Rectal smooth muscle tissue (tissue), 1 donor: ENCODE data around the gene ZFHX3.
"Not testable (repeated sequence)": the region's sequence is repeated elsewhere in the genome, so short reads cannot be mapped to it uniquely, and the experiment has no call there.

Experiments
- H3K27ac ChIP-seq: one replicate; pipeline ENCODE4 v1.7.0; 2013; ENCODE audit warnings: low read depth, low read length, inconsistent platforms
- H3K27me3 ChIP-seq: one replicate; pipeline ENCODE4 v1.7.0; 2013; ENCODE audit warnings: low read length; ENCODE audit not compliant: control insufficient read depth, insufficient read depth
- H3K36me3 ChIP-seq: one replicate; pipeline ENCODE4 v1.7.0; 2013; ENCODE audit warnings: low read length; ENCODE audit not compliant: control insufficient read depth, insufficient read depth
- H3K4me1 ChIP-seq: one replicate; pipeline ENCODE4 v1.7.0; 2013; ENCODE audit warnings: low read length; ENCODE audit not compliant: control insufficient read depth, insufficient read depth
- H3K4me3 ChIP-seq: one replicate; pipeline ENCODE4 v1.7.0; 2013; ENCODE audit warnings: low read length
- H3K9ac ChIP-seq: one replicate; pipeline ENCODE4 v1.7.0; 2013; ENCODE audit warnings: low read length

The ZFHX3 gene

GRCh38 chr16:73018821-73019456 is 29.0 kb downstream of the ZFHX3 start:
- Histone ChIP-seq H3K4me3 (no peak overlapping the region), H3K27ac (no peak overlapping the region), H3K27me3 (no peaks in the 10 kb centered on the region), H3K36me3 (no peaks in the 10 kb centered on the region), H3K9ac (no peak overlapping the region), H3K4me1 (peaks cover 8% of the 10 kb centered on the region)

- Histone ChIP-seq H3K27me3 (no peaks in the 10 kb centered on the region), H3K9ac (no peak overlapping the region), H3K4me1 (peaks cover 8% of the 10 kb centered on the region), H3K4me3 (no peak overlapping the region), H3K27ac (no peak overlapping the region), H3K36me3 (no peaks in the 10 kb centered on the region)
Observed at GRCh38 chr16:73017321-73017720, 30.6 kb downstream of the ZFHX3 start.

- Histone ChIP-seq H3K36me3 (no peaks in the 10 kb centered on the region), H3K4me1 (peaks cover 8% of the 10 kb centered on the region), H3K9ac (no peak overlapping the region), H3K4me3 (no peak overlapping the region), H3K27ac (no peak overlapping the region), H3K27me3 (no peaks in the 10 kb centered on the region)
Observed at GRCh38 chr16:73016488-73016830, 31.5 kb downstream of the ZFHX3 start.

- H3K4me3 ChIP-seq = no peak overlapping the region
- no peaks in the 10 kb centered on the region for H3K36me3 ChIP-seq
- no peak overlapping the region for H3K27ac ChIP-seq
- H3K4me1 ChIP-seq = peaks cover 8% of the 10 kb centered on the region
- no peak overlapping the region for H3K9ac ChIP-seq
- no peaks in the 10 kb centered on the region for H3K27me3 ChIP-seq
Observed at GRCh38 chr16:73015612-73016487, 32.1 kb downstream of the ZFHX3 start.

GRCh38 chr16:73014768-73015167 is 33.2 kb downstream of the ZFHX3 start:
- Histone ChIP-seq H3K9ac (no peak overlapping the region), H3K36me3 (no peaks in the 10 kb centered on the region), H3K27ac (no peak overlapping the region), H3K4me1 (peaks cover 8% of the 10 kb centered on the region), H3K4me3 (no peak overlapping the region), H3K27me3 (no peaks in the 10 kb centered on the region)

GRCh38 chr16:73013974-73014373 is 34.0 kb downstream of the ZFHX3 start:
- Histone ChIP-seq H3K36me3 (no peaks in the 10 kb centered on the region), H3K4me1 (peaks cover 2% of the 10 kb centered on the region), H3K9ac (no peak overlapping the region), H3K27ac (no peak overlapping the region), H3K4me3 (no peak overlapping the region), H3K27me3 (no peaks in the 10 kb centered on the region)

- Histone ChIP-seq H3K27ac (no peak overlapping the region), H3K27me3 (no peaks in the 10 kb centered on the region), H3K4me1 (peaks cover 2% of the 10 kb centered on the region)
Observed at GRCh38 chr16:73012341-73012740, 35.6 kb downstream of the ZFHX3 start.

GRCh38 chr16:73011926-73012325 is 36.0 kb downstream of the ZFHX3 start:
- Histone ChIP-seq H3K9ac (no peak overlapping the region), H3K4me1 (peaks cover 2% of the 10 kb centered on the region), H3K27me3 (no peaks in the 10 kb centered on the region), H3K27ac (no peak overlapping the region), H3K36me3 (no peaks in the 10 kb centered on the region), H3K4me3 (no peak overlapping the region)

More at GRCh38 chr16:73012341-73012740, 35.6 kb downstream of the ZFHX3 start:
- Histone ChIP-seq H3K36me3 (no peaks in the 10 kb centered on the region), H3K4me3 (no peak overlapping the region), H3K9ac (no peak overlapping the region)

- Histone ChIP-seq H3K4me3 (no peak overlapping the region), H3K36me3 (no peaks in the 10 kb centered on the region), H3K4me1 (no peaks in the 10 kb centered on the region), H3K27ac (no peak overlapping the region), H3K9ac (no peak overlapping the region), H3K27me3 (no peaks in the 10 kb centered on the region)
Observed at GRCh38 chr16:73010150-73010676, 37.7 kb downstream of the ZFHX3 start.

GRCh38 chr16:73009710-73010109 is 38.2 kb downstream of the ZFHX3 start:
- H3K4me1 ChIP-seq, H3K27ac ChIP-seq, H3K4me3 ChIP-seq, H3K9ac ChIP-seq, H3K36me3 ChIP-seq, H3K27me3 ChIP-seq: not testable (repeated sequence)

- no peak overlapping the region for H3K27ac ChIP-seq
- no peak overlapping the region for H3K9ac ChIP-seq
- H3K4me1 ChIP-seq = no peaks in the 10 kb centered on the region
- no peak overlapping the region for H3K4me3 ChIP-seq
- no peaks in the 10 kb centered on the region for H3K27me3 ChIP-seq
- no peaks in the 10 kb centered on the region for H3K36me3 ChIP-seq
Observed at GRCh38 chr16:73006026-73006425, 41.9 kb downstream of the ZFHX3 start.

- no peak overlapping the region for H3K27ac ChIP-seq
- no peaks in the 10 kb centered on the region for H3K27me3 ChIP-seq
- no peak overlapping the region for H3K9ac ChIP-seq
- H3K36me3 ChIP-seq = no peaks in the 10 kb centered on the region
- H3K4me3 ChIP-seq = no peak overlapping the region
- H3K4me1 ChIP-seq = no peaks in the 10 kb centered on the region
Observed at GRCh38 chr16:73002866-73003265, 45.1 kb downstream of the ZFHX3 start.
